A549 (cell line): ENCODE data around the gene AQR. TPM values are rescaled to one million over a fixed set of nuclear protein-coding genes. Genes with fewer than 3 reads are reported as not detected.

Experiments used
- ATAC-seq, 2 experiments: fragments of 200-7000 bp in 1 of 2; fragments of >200 bp in 1 of 2; cut with Nextera tagmentation in 1 of 2; cut with Tn5 transposase in 1 of 2; 3 replicates each; pipeline versions ENCODE4 v1.8.0 to v1.9.1; 2018 to 2020; ENCODE audit warnings: mild to moderate bottlenecking in 1 of 2, moderate library complexity in 1 of 2
- CTCF ChIA-PET: fragments of 300-600 bp; sonication (Branson Sonifier 250); formaldehyde crosslinking; extraction: SDS; loops from one replicate; lab custom pipeline; 2021; ENCODE audit warnings: antibody characterized with exemption, inconsistent platforms; lab: Yijun Ruan, JAX
- POLR2A ChIA-PET: fragments of 350-600 bp; formaldehyde crosslinking; extraction: SDS; loops from one replicate; lab custom pipeline; 2021; ENCODE audit warnings: antibody characterized with exemption, inconsistent platforms; lab: Yijun Ruan, JAX
- DNase-seq, 2 experiments: peaks; one replicate each; pipeline versions ENCODE4 v3.0.0 to v3.0.0-alpha.2; 2011 to 2016; ENCODE audit warnings: low read depth in 1 of 2, low spot score in 1 of 2
- FAIRE-seq: peaks from 2 replicates; lab custom pipeline; 2011; peaks lifted over from hg19 to GRCh38; lab: Jason Lieb, UNC
- H3K27ac ChIP-seq, 2 experiments: fragments of >200 bp; sonication (Bioruptor Twin); formaldehyde crosslinking; 3 replicates each; pipeline ENCODE4 v1.5.1; 2016 to 2017
- H3K4me1 ChIP-seq: fragments of >200 bp; sonication (Bioruptor Twin); formaldehyde crosslinking; 3 replicates; pipeline ENCODE4 v1.6.1; 2016
- H3K4me2 ChIP-seq: fragments of >200 bp; sonication (Bioruptor Twin); formaldehyde crosslinking; 3 replicates; pipeline ENCODE4 v1.6.1; 2016
- H3K4me3 ChIP-seq: fragments of >200 bp; sonication (Bioruptor Twin); formaldehyde crosslinking; 3 replicates; pipeline ENCODE4 v1.5.1; 2016
- H3K9me3 ChIP-seq: fragments of >200 bp; sonication (Bioruptor Twin); formaldehyde crosslinking; 3 replicates; pipeline ENCODE4 v1.6.1; 2016
- BHLHE40 ChIP-seq: IDR thresholded peaks from 2 replicates; pipeline ENCODE4 v1.6.1; 2012; ENCODE audit warnings: low read depth, low read length, inconsistent platforms
- CEBPB ChIP-seq, 2 experiments: fragments of >200 bp in 1 of 2; sonication (Bioruptor Twin) in 1 of 2; formaldehyde crosslinking in 1 of 2; IDR thresholded peaks; 2 replicates each; pipeline ENCODE4 v1.6.1; 2012 to 2016
- CTCF ChIP-seq: fragments of >200 bp; sonication (Bioruptor Twin); formaldehyde crosslinking; IDR thresholded peaks from 3 replicates; pipeline ENCODE4 v1.5.1; 2016
- EHF ChIP-seq: fragments of 250-450 bp; sonication (Bioruptor Pico); IDR thresholded peaks from 2 replicates; pipeline ENCODE4 v1.5.0; 2020; ENCODE audit warnings: mild to moderate bottlenecking
- FOSL2 ChIP-seq, 2 experiments: fragments of 450-650 bp in 1 of 2; fragments of >200 bp in 1 of 2; sonication (Bioruptor Twin) in 1 of 2; formaldehyde crosslinking; IDR thresholded peaks; 2 replicates each; pipeline versions ENCODE4 v1.5.0 to v1.6.1; 2016 to 2020; ENCODE audit warnings: mild to moderate bottlenecking in 1 of 2, moderate library complexity in 1 of 2
- FOXS1 ChIP-seq: fragments of 250-450 bp; sonication (Bioruptor Pico); IDR thresholded peaks from 2 replicates; pipeline ENCODE4 v1.5.0; 2020; ENCODE audit warnings: mild to moderate bottlenecking, moderate library complexity
- HES2 ChIP-seq: fragments of >200 bp; sonication (Bioruptor Twin); formaldehyde crosslinking; IDR thresholded peaks from 2 replicates; pipeline ENCODE4 v1.6.1; 2016
- HOXB13 ChIP-seq: fragments of 250-450 bp; sonication (Bioruptor Pico); IDR thresholded peaks from 2 replicates; pipeline ENCODE4 v1.5.0; 2020; ENCODE audit warnings: low read depth, mild to moderate bottlenecking, moderate library complexity
- KDM1A ChIP-seq: fragments of 200-600 bp; sonication (generic); IDR thresholded peaks from 2 replicates; pipeline ENCODE4 v1.6.1; 2016; ENCODE audit warnings: low read depth, mild to moderate bottlenecking
- MAFK ChIP-seq: fragments of 450-650 bp; IDR thresholded peaks from 2 replicates; pipeline ENCODE4 v1.6.1; 2014; ENCODE audit not compliant: partially characterized antibody
- MAZ ChIP-seq: fragments of 150-350 bp; IDR thresholded peaks from 2 replicates; pipeline ENCODE4 v1.6.1; 2014; ENCODE audit warnings: antibody characterized with exemption, low read depth, low read length, borderline replicate concordance
- NFE2L2 ChIP-seq: fragments of 150-350 bp; conservative IDR thresholded peaks from 2 replicates; pipeline ENCODE4 v1.6.1; 2014; ENCODE audit warnings: low read length
- NPAS2 ChIP-seq: fragments of 250-450 bp; sonication (Bioruptor Pico); IDR thresholded peaks from 2 replicates; pipeline ENCODE4 v1.8.0; 2022; ENCODE audit warnings: mild to moderate bottlenecking, moderate library complexity, borderline replicate concordance
- NR3C1 ChIP-seq: fragments of >200 bp; sonication (Bioruptor Twin); formaldehyde crosslinking; IDR thresholded peaks from 3 replicates; pipeline ENCODE4 v1.6.1; 2017
- PHF8 ChIP-seq: fragments of 200-600 bp; sonication (generic); IDR thresholded peaks from 2 replicates; pipeline ENCODE4 v1.6.1; 2016; ENCODE audit warnings: low read depth, mild to moderate bottlenecking, antibody characterized with exemption, moderate library complexity, borderline replicate concordance
- POLR2A ChIP-seq: IDR thresholded peaks from 2 replicates; pipeline ENCODE4 v1.6.1; 2012; ENCODE audit warnings: mild to moderate bottlenecking, low read length
- POLR2AphosphoS2 ChIP-seq: conservative IDR thresholded peaks from 2 replicates; pipeline ENCODE4 v1.6.1; 2012; ENCODE audit warnings: low read length, improper control_type of control experiment, inconsistent platforms
- REST ChIP-seq: fragments of 200-600 bp; sonication (generic); IDR thresholded peaks from 2 replicates; pipeline ENCODE4 v1.6.1; 2016; ENCODE audit warnings: antibody characterized with exemption, mild to moderate bottlenecking, moderate library complexity
- RNF2 ChIP-seq: fragments of 200-600 bp; sonication (generic); IDR thresholded peaks from 2 replicates; pipeline ENCODE4 v1.6.1; 2016; ENCODE audit warnings: low read depth, mild to moderate bottlenecking, antibody characterized with exemption, moderate library complexity, borderline replicate concordance
- TFCP2L1 ChIP-seq: fragments of 250-450 bp; sonication (Bioruptor Pico); IDR thresholded peaks from 2 replicates; pipeline ENCODE4 v1.5.0; 2021; ENCODE audit warnings: mild to moderate bottlenecking
- ZC3H11A ChIP-seq: fragments of 450-650 bp; IDR thresholded peaks from 2 replicates; pipeline ENCODE4 v1.6.1; 2014; ENCODE audit warnings: antibody characterized with exemption, mild to moderate bottlenecking
- ZNF302 ChIP-seq: fragments of 250-450 bp; sonication (Bioruptor Pico); IDR thresholded peaks from 2 replicates; pipeline ENCODE4 v1.9.0; 2021; ENCODE audit warnings: inconsistent platforms, mild to moderate bottlenecking, moderate library complexity
- WGBS: methylation state at CpG from one replicate; pipeline ENCODE4 v1.1.6; 2017; ENCODE audit errors: missing lambda C conversion rate; 5-methylcytosine and 5-hydroxymethylcytosine counted together
- polyA plus RNA-seq, 4 experiments: library from polyadenylated mRNA; depleted of rRNA in 3 of 4; stranded (reverse); fragments of >200 nt; fragmentation: RNase III in 1 of 4; extraction: RNeasy Plus Mini Kit Qiagen cat#74134 plus additional on column Dnase treatment in 1 of 4; gene quantifications; 2 replicates in 3 of 4; 3 replicates in 1 of 4; pipeline ENCODE4 v1.2.3, GENCODE V29; 2011 to 2017

AQR gene
- polyA plus RNA-seq, 2 of the 4 experiments (the other 2 are of a cell fraction): 22.3 to 58.5 TPM

GRCh38 chr15:34828145-34828911 is 141.2 kb downstream of the AQR start:
- FAIRE-seq (peak; percentile 67), DNase-seq (no peak), ATAC-seq (no peak)
- ChIA-PET CTCF (no interaction called here), POLR2A (no interaction called here)
- TF ChIP-seq MAFK (peak; percentile 61), KDM1A (no peak), NFE2L2 (no peak), EHF (no peak)
- no peak overlapping the region for H3K4me3 ChIP-seq
- WGBS: 25% methylated on average over 5 of the region's 5 CpGs
- no peaks in the 10 kb centered on the region for H3K9me3 ChIP-seq
- H3K27ac ChIP-seq: no peak overlapping the region
- H3K4me1 ChIP-seq: no peaks in the 10 kb centered on the region
- no peak overlapping the region for H3K4me2 ChIP-seq

GRCh38 chr15:34821831-34822230 is 147.7 kb downstream of the AQR start:
- H3K4me3 ChIP-seq: no peak overlapping the region

More at GRCh38 chr15:34821831-34822230, 147.7 kb downstream of the AQR start:
- Histone ChIP-seq H3K4me2 (no peak overlapping the region), H3K4me1 (no peaks in the 10 kb centered on the region), H3K9me3 (no peaks in the 10 kb centered on the region), H3K27ac (no peak overlapping the region)
- DNase-seq (no peak), ATAC-seq (no peak), FAIRE-seq (no peak)
- TF ChIP-seq HES2 (no peak), POLR2A (no peak), PHF8 (no peak), FOSL2 (IDR thresholded peaks at IDR 0.05) (no peak), FOSL2 (CRISPR knock-in tag; IDR thresholded peaks at IDR 0.05) (no peak), CEBPB (IDR thresholded peaks at IDR 0.05) (no peak), BHLHE40 (no peak), CTCF (no peak), RNF2 (no peak), TFCP2L1 (CRISPR knock-in tag) (no peak), NR3C1 (no peak), FOXS1 (CRISPR knock-in tag) (no peak), HOXB13 (CRISPR knock-in tag) (no peak), ZC3H11A (no peak), POLR2AphosphoS2 (no peak), NPAS2 (CRISPR knock-in tag) (no peak), ZNF302 (no peak), REST (no peak), MAZ (no peak)
- ChIA-PET POLR2A (no interaction called here), CTCF (interaction anchor here (0.6 to 2.3 kb wide), 9 partner anchors 13 to 200 kb away, joined by 3 to 9 read pairs (median 3); no protein-coding TSS in a partner anchor)
- 36% methylated on average over 3 of the region's 3 CpGs for WGBS
